Measurements from ENCODE around the gene IFT88.

The IFT88 gene

DNA sequence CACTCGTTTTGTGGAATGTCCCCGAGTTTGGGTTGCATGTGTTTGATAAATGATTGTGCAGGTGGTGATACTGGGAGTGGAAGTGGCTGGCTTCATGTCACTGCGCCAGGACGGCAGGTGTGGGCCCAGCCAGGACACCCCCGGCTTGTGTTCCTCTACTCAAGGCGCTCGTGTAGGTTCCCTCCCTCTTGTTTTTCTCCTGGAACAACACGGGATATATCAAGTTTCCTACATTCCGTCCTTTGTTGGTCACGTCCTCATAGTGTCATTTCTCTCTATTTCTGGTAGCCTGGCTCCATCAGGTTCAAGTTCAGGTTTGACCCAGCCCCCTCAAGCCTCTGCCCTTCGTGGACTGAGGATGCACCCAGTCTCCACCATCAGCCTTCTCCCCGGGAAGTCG is 152.8 kb downstream of the IFT88 start:
- no peak for DNase-seq

DNA sequence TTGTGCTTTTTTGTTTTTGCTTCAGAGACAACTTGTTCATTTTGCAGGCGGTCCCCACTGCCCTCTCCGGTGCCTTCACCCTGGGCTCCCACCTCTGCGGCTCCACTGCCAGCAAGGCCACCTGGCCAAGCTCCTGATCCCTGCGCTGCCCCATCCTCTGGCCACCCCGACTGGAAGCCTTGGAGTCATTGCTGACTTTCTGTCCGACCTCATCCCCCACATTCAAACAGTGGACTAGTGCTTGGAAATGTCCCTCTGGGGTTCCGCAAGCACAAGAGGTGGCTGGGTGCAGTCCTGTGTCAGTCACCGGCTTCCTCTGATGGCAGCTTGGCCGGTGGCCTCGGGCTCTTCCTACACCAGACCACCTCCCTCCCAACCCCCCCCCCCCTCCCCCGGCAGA is 153.5 kb downstream of the IFT88 start:
- DNase-seq = no peak

DNA sequence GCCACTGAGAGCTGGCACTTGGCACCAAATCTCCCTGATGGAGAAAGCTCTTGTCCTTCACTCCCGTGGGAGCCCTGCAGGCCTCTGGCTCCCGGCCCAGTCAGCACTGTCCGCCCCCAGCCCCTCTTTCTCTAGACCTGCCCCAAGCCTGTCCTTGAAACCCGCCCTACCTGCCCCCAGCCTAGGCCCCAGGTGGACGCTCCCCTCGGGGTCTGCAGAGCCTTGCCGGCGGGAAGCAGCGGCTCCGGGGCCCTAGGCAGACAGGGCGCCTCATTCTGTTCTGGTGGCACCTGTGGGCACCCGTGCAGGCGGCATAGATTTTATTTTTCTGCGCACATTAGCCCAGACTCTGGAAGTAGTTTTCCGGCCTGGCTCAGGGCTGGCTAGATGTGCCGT is 154.1 kb downstream of the IFT88 start:
- DNase-seq = no peak

DNA sequence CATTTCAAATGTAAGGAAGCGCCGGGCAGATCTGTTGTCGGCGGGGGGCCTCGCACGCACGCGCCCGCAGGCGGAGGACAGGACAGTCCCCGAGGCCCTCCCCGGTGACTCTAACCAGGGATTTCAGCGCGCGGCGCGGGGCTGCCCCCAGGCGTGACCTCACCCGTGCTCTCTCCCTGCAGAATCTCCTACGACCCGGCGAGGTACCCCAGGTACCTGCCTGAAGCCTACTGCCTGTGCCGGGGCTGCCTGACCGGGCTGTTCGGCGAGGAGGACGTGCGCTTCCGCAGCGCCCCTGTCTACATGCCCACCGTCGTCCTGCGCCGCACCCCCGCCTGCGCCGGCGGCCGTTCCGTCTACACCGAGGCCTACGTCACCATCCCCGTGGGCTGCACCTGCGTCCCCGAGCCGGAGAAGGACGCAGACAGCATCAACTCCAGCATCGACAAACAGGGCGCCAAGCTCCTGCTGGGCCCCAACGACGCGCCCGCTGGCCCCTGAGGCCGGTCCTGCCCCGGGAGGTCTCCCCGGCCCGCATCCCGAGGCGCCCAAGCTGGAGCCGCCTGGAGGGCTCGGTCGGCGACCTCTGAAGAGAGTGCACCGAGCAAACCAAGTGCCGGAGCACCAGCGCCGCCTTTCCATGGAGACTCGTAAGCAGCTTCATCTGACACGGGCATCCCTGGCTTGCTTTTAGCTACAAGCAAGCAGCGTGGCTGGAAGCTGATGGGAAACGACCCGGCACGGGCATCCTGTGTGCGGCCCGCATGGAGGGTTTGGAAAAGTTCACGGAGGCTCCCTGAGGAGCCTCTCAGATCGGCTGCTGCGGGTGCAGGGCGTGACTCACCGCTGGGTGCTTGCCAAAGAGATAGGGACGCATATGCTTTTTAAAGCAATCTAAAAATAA is 154.7 kb downstream of the IFT88 start:
- DNase-seq = no peak

DNA sequence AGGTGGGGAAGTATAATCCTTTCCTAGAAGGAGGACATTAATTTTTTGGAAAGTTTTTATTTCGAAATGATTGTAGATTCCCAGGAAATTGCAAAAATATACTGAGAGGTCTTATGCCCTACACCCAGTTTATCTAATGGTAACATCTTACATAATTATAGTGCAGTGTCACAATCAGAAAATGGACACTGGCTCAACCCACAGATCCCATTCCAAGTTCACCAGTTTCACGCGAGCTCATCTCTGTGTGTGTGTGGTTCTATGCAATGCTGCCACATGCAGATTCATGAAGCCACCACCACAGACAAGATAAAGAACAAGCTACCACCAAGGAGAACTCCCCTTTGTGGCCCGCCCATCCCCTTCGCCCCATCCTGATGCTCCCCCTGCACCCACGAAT is 160.9 kb downstream of the IFT88 start:
- no peak for DNase-seq

DNA sequence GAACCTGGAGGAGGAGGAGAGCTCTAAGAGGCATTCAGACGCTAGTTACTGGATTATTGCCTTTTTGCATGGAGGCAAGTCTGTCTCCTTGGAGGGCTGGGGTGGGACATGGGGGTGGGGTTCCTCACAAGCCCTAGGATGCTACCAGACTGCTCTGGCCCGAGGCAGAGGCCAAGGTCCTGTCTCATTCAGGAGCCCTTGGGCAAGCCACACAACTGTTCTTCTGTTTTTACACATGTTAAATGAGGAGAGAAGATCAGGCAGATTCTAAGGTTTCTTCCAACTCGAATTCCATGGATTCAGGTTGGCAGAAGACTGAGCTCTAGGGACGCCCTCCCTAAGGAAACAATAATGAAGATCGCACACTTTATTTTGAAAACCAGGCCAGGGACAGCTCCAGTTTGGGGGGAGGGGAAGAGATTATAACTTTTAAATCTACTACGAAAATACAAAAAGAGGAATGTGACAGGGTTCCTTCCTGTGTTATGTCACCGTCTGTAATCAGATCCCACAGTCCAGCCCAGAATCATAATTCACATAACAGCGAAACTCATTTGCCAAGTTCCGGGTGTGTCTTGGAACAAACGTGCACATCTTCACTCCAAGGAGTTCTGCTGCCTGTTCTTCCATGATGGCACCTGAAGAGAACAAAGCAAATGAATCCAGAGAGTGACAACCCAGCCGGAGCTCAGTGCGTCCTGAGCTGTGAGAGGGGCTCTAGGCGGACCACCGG is 161.8 kb downstream of the IFT88 start:
- no peak for DNase-seq

DNA sequence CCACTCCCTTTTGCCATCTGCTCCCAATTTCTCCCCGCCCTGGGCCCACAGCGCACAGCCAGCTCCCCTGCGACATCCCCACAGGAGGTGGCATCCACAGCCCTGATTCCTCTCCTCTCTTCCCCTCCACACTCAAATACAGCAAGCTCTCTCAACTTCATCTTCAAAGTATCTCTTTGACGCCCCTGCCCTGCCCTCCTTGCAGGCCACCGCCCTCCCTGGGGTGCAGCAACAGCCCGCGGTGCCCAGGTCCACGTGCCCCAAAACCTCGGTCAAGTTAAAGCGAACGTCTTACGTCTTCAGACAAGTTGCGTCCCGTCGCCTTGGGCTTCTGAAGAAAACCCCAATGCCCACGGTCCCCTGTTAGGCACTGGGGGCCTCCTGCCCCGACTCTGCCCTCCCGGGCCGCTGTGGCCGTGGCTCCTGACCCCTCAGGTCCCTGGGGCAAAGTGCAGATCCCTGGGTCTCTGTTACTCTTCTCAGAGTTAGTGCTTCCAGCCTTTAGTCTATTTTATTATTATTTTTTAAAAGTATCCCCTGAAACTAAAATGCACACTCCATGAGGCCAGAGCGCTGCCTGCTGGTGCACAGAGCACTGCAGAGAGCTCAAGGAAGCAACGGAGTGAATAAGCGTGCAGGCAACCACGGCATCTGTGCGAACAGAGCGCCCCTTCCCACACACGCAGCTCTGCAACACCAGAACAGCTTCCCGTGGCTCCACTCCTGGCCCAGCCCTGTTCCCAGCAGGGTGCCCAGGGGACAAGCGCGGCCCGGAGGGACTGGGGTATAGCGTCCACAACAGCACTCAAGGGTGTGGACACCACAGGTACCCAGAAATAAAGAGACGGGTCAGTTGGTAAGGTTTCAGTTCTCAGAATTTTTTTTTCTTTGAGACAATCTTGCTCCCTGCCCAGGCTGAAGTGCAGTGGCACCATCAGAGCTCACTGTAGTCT is 163.0 kb downstream of the IFT88 start:
- DNase-seq = no peak

DNA sequence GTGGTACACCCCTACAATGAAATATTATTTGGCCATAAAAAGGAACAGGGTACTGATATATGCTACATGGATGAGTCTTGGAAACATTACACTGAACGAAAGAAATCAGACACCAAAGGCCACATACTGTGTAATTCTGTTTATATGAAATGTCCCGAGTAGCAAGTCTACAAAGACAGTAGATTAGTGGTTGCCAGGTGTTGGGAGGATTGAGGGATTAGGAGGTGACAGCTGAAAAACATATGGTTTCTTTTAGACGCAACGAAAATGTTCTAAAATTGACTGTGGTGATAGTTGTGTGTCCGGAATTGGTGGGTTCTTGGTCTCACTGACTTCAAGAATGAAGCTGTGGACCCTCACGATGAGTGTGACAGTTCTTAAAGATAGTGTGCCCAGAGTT is 171.7 kb downstream of the IFT88 start:
- DNase-seq = no peak

DNA sequence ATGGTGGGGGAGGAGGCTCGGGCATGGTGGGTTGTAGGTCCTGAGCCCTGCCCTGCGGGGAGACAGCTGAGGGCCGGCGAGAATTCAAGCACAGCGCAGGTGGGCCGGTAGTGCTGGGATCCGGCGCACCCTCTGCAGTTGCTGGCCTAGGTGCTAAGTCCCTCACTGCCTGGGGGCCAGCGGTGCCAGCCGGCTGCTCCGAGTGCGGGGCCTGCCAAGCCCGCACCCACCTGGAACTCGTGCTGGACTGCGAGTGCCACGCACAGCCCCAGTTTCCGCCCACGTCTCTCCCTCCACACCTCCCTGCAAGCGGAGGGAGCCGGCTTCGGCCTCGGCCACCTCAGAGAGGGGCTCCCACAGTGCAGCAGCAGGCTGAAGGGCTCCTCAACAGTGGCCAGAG is 173.1 kb downstream of the IFT88 start:
- DNase-seq = no peak
